ENCODE results near the gene B3GNT3.
"Not testable (repeated sequence)": the region's sequence is repeated elsewhere in the genome, so short reads cannot be mapped to it uniquely, and the experiment has no call there.

The B3GNT3 gene

GRCh38 chr19:17798599-17798998 lies 3.7 kb downstream of the B3GNT3 start:
- H3K9me3 ChIP-seq (ENCODE audit: control insufficient read depth, insufficient read depth, low read length); H3K4me3 ChIP-seq (ENCODE audit: low read length); H3K27ac ChIP-seq (ENCODE audit: low read length); H3K27me3 ChIP-seq (ENCODE audit: control insufficient read depth, insufficient read depth, low read length); H3K4me1 ChIP-seq (ENCODE audit: control insufficient read depth, insufficient read depth, low read length); DNase-seq (ENCODE audit: low read depth, low spot score); H3K36me3 ChIP-seq (ENCODE audit: control insufficient read depth, insufficient read depth, low read length): not testable (repeated sequence)
- no CpG with 5 or more reads among the region's 3 CpGs for WGBS (ENCODE audit: insufficient coverage, insufficient read length)

DNA sequence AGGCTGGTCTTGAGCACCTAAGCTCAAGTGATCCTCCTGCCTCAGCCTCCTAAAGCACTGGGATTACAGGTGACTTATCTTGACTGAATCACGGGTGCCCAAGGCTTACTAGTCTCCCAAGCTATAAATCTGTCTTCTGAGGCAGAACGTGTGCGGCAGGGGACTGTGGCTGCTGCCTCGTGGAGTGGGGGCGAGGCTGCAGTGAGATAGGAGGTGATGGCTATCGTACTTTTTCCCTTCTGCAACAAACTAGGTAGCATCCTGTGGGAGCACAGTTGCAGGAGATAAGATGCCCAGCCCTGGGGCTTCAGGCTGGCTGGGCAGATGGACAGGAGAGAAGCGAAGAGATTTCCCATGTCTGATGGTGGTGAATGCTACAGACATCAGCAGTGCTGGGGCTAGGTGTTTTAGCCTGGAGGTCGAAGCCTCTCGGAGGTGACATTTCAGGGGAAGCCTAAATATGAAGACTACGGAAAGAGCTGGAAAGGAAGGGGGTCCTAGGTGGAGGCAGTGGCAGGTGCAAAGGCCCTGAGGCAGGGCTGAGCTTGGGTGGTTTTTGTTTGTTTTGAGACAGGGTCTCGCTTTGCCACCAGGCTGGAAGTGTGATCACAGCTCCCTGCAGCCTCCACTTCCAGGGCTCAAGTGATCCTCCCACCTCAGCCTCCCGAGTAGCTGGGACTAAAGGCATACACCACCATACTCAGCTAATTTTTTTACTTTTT lies 7.4 kb downstream of the B3GNT3 start:
- H3K27ac ChIP-seq (ENCODE audit: low read length): no peak overlapping the region

DNA sequence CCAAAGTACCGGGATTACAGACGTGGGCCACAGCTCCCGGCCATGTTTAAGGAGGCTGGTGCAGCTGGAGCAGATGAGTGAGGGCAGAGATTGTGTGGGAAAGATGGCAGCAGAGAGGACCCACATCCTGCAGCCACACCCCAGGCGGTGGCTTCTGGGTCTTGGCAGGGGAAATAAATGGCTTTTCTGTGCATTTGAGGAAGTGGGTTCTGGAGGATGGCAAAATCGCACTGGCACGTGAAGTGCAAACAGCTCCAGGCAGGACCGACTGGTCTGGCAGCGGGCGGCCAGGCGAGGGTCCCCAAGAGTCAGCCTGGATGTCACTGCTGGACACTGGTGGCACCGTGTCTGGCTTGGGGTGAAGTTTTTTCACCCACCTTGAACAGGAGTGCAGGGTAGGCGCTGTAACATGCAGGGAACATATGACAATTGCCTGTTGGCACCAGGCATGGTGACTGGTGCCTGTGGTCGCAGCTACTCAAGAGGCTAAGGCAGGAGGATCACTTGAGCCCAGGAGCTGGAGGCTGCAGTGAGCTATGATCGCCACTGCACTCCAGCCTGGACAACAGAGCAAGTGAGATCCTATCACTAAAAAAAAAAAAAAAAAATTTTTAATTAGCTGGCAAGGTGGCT lies 8.4 kb downstream of the B3GNT3 start:
- Histone ChIP-seq H3K4me1 (ENCODE audit: control insufficient read depth, insufficient read depth, low read length) (no peaks in the 10 kb centered on the region), H3K27me3 (ENCODE audit: control insufficient read depth, insufficient read depth, low read length) (no peaks in the 10 kb centered on the region), H3K36me3 (ENCODE audit: control insufficient read depth, insufficient read depth, low read length) (no peaks in the 10 kb centered on the region), H3K4me3 (ENCODE audit: low read length) (no peak overlapping the region), H3K27ac (ENCODE audit: low read length) (no peak overlapping the region), H3K9me3 (ENCODE audit: control insufficient read depth, insufficient read depth, low read length) (no peaks in the 10 kb centered on the region)
- WGBS (ENCODE audit: insufficient coverage, insufficient read length): no CpG with 5 or more reads among the region's 14 CpGs
- no peak for DNase-seq (ENCODE audit: low read depth, low spot score)

More for the DNA sequence above, 7.4 kb downstream of the B3GNT3 start:
- Histone ChIP-seq H3K4me1 (ENCODE audit: control insufficient read depth, insufficient read depth, low read length) (no peaks in the 10 kb centered on the region), H3K4me3 (ENCODE audit: low read length) (no peak overlapping the region), H3K27me3 (ENCODE audit: control insufficient read depth, insufficient read depth, low read length) (no peaks in the 10 kb centered on the region), H3K9me3 (ENCODE audit: control insufficient read depth, insufficient read depth, low read length) (no peaks in the 10 kb centered on the region), H3K36me3 (ENCODE audit: control insufficient read depth, insufficient read depth, low read length) (no peaks in the 10 kb centered on the region)
- WGBS (ENCODE audit: insufficient coverage, insufficient read length): no CpG with 5 or more reads among the region's 12 CpGs
- DNase-seq (ENCODE audit: low read depth, low spot score): no peak

DNA sequence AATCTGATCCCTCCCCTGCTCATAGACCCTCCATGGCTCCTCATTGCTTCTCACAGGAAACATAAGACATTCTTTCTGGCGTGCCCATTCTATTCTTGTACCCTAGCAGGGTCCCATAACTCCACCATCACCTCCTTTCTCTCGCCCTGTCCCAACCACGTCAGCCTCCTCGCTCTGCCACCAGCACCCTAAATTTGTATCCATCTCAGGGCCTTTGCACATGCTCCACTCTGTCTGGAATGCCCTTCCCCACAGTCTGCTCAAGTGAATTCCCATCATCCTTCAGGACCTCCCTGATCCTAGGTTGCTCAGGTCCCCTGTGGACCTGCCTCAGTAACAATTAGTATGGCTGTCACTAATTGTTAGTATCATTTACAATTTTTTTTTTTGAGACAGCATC lies 10.5 kb downstream of the B3GNT3 start:
- Histone ChIP-seq H3K4me1 (ENCODE audit: control insufficient read depth, insufficient read depth, low read length) (no peaks in the 10 kb centered on the region), H3K27ac (ENCODE audit: low read length) (no peak overlapping the region), H3K4me3 (ENCODE audit: low read length) (no peak overlapping the region), H3K9me3 (ENCODE audit: control insufficient read depth, insufficient read depth, low read length) (no peaks in the 10 kb centered on the region), H3K27me3 (ENCODE audit: control insufficient read depth, insufficient read depth, low read length) (no peaks in the 10 kb centered on the region), H3K36me3 (ENCODE audit: control insufficient read depth, insufficient read depth, low read length) (no peaks in the 10 kb centered on the region)
- WGBS (ENCODE audit: insufficient coverage, insufficient read length): no CpG with 5 or more reads among the region's 4 CpGs
- no peak for DNase-seq (ENCODE audit: low read depth, low spot score)

- H3K27me3 ChIP-seq (ENCODE audit: control insufficient read depth, insufficient read depth, low read length): no peaks in the 10 kb centered on the region
- H3K9me3 ChIP-seq (ENCODE audit: control insufficient read depth, insufficient read depth, low read length): no peaks in the 10 kb centered on the region
- no CpG with 5 or more reads among the region's 3 CpGs for WGBS (ENCODE audit: insufficient coverage, insufficient read length)
- no peak for DNase-seq (ENCODE audit: low read depth, low spot score)
- no peaks in the 10 kb centered on the region for H3K36me3 ChIP-seq (ENCODE audit: control insufficient read depth, insufficient read depth, low read length)
- H3K27ac ChIP-seq (ENCODE audit: low read length): no peak overlapping the region
- H3K4me1 ChIP-seq (ENCODE audit: control insufficient read depth, insufficient read depth, low read length): no peaks in the 10 kb centered on the region
- no peak overlapping the region for H3K4me3 ChIP-seq (ENCODE audit: low read length)
Measured at GRCh38 chr19:17806945-17807344, 12.0 kb downstream of the B3GNT3 start.

- no peaks in the 10 kb centered on the region for H3K4me1 ChIP-seq (ENCODE audit: control insufficient read depth, insufficient read depth, low read length)
- WGBS (ENCODE audit: insufficient coverage, insufficient read length): no CpG with 5 or more reads among the region's 38 CpGs
- H3K27ac ChIP-seq (ENCODE audit: low read length): no peak overlapping the region
- no peak for DNase-seq (ENCODE audit: low read depth, low spot score)
- H3K9me3 ChIP-seq (ENCODE audit: control insufficient read depth, insufficient read depth, low read length): no peaks in the 10 kb centered on the region
- no peaks in the 10 kb centered on the region for H3K36me3 ChIP-seq (ENCODE audit: control insufficient read depth, insufficient read depth, low read length)
- no peak overlapping the region; the same call in 1 of the 2 replicates for H3K4me3 ChIP-seq (ENCODE audit: low read length)
- H3K27me3 ChIP-seq (ENCODE audit: control insufficient read depth, insufficient read depth, low read length): no peaks in the 10 kb centered on the region
Measured at GRCh38 chr19:17807731-17808316, 12.9 kb downstream of the B3GNT3 start.

DNA sequence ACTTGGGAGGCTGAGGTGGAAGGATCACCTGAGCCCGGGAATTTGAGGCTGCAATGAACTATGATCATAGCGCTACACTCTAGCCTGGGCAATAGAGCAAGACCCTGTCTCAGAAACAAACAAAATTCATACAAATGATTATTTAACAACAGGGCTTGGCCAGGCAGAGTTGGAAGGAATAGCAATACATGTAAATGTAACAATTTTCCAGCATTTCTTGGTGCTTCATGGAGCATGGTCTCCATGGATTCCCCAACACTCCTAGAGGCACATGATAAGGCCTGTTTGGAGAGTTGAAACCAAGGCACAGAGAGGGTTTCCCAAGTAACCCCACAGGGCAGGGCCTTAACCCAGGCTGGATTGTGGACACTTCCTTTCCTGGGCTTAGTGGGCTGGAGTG lies 16.2 kb downstream of the B3GNT3 start:
- Histone ChIP-seq H3K4me1 (ENCODE audit: control insufficient read depth, insufficient read depth, low read length) (no peaks in the 10 kb centered on the region), H3K27me3 (ENCODE audit: control insufficient read depth, insufficient read depth, low read length) (no peaks in the 10 kb centered on the region), H3K36me3 (ENCODE audit: control insufficient read depth, insufficient read depth, low read length) (no peaks in the 10 kb centered on the region), H3K27ac (ENCODE audit: low read length) (no peak overlapping the region), H3K9me3 (ENCODE audit: control insufficient read depth, insufficient read depth, low read length) (no peaks in the 10 kb centered on the region), H3K4me3 (ENCODE audit: low read length) (no peak overlapping the region)
- no peak for DNase-seq (ENCODE audit: low read depth, low spot score)
- WGBS (ENCODE audit: insufficient coverage, insufficient read length): no CpG with 5 or more reads among the region's 2 CpGs

GRCh38 chr19:17811681-17812080 lies 16.7 kb downstream of the B3GNT3 start:
- Histone ChIP-seq H3K4me3 (ENCODE audit: low read length) (no peak overlapping the region), H3K27me3 (ENCODE audit: control insufficient read depth, insufficient read depth, low read length) (no peaks in the 10 kb centered on the region), H3K36me3 (ENCODE audit: control insufficient read depth, insufficient read depth, low read length) (no peaks in the 10 kb centered on the region), H3K27ac (ENCODE audit: low read length) (no peak overlapping the region), H3K4me1 (ENCODE audit: control insufficient read depth, insufficient read depth, low read length) (no peaks in the 10 kb centered on the region), H3K9me3 (ENCODE audit: control insufficient read depth, insufficient read depth, low read length) (no peaks in the 10 kb centered on the region)
- no peak for DNase-seq (ENCODE audit: low read depth, low spot score)
- WGBS (ENCODE audit: insufficient coverage, insufficient read length): no CpG with 5 or more reads among the region's 20 CpGs

- no peaks in the 10 kb centered on the region for H3K36me3 ChIP-seq (ENCODE audit: control insufficient read depth, insufficient read depth, low read length)
- no peaks in the 10 kb centered on the region for H3K4me1 ChIP-seq (ENCODE audit: control insufficient read depth, insufficient read depth, low read length)
- H3K9me3 ChIP-seq (ENCODE audit: control insufficient read depth, insufficient read depth, low read length): no peaks in the 10 kb centered on the region
- no peaks in the 10 kb centered on the region for H3K27me3 ChIP-seq (ENCODE audit: control insufficient read depth, insufficient read depth, low read length)
- WGBS (ENCODE audit: insufficient coverage, insufficient read length): no CpG with 5 or more reads among the region's 5 CpGs
- H3K27ac ChIP-seq (ENCODE audit: low read length): no peak overlapping the region
- DNase-seq (ENCODE audit: low read depth, low spot score): no peak
- H3K4me3 ChIP-seq (ENCODE audit: low read length): no peak overlapping the region
Measured at GRCh38 chr19:17812099-17812498, 17.2 kb downstream of the B3GNT3 start.

DNA sequence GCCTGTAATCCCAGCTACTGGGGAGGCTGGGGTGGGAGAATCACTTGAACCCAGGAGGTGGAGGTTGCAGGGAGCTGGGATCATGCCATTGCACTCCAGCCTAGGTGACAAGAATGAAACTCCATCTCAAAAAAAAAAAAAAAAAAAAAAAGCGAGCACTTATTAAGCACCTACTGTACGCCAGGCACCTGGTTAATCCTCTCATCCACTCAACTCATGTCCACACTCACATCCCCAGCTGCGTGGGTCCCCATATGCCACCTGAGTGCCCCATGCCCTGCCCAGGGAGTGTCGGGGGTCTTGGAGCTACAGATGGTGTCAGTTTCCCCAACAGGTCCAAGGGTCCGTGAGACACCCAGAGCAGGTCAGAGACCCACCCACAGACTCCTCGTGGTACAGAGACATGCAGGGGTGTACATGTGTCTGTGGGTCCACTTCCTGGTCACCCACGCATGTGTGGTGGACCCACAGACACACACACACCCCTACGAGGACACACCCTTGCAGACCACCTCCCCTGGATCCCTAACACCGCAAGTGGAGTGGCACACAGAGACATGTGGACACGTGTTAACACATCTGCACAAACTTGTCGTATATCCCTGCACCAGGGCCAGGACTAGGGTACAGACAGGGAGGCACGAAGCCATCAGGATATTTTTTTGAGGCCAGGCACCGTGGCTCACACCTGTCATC lies 22.9 kb downstream of the B3GNT3 start:
- Histone ChIP-seq H3K27ac (ENCODE audit: low read length) (no peak overlapping the region), H3K27me3 (ENCODE audit: control insufficient read depth, insufficient read depth, low read length) (no peaks in the 10 kb centered on the region), H3K9me3 (ENCODE audit: control insufficient read depth, insufficient read depth, low read length) (no peaks in the 10 kb centered on the region), H3K36me3 (ENCODE audit: control insufficient read depth, insufficient read depth, low read length) (no peaks in the 10 kb centered on the region), H3K4me3 (ENCODE audit: low read length) (no peak overlapping the region), H3K4me1 (ENCODE audit: control insufficient read depth, insufficient read depth, low read length) (no peaks in the 10 kb centered on the region)
- DNase-seq (ENCODE audit: low read depth, low spot score): no peak
- no CpG with 5 or more reads among the region's 13 CpGs for WGBS (ENCODE audit: insufficient coverage, insufficient read length)

Data from iPS DF 6.9 (cell line).